HepG2 (cell line): Measurements from ENCODE around the gene LRIT2. TPM values are rescaled to one million over a fixed set of nuclear protein-coding genes. Genes with fewer than 3 reads are reported as not detected.
A peak's percentile ranks its signal among the peaks of the same experiment; 100 is the strongest.

Source experiments
- ATAC-seq: fragments of 200-7000 bp; cut with Tn5 transposase; 3 replicates; pipeline ENCODE4 v1.9.1; 2020; ENCODE audit warnings: mild to moderate bottlenecking, moderate library complexity
- BruUV-seq: library from RNA; stranded (reverse); fragments of 400-500 nt; replicated peaks from 2 replicates; lab custom pipeline; 2021; lab: Mats Ljungman, UMichigan
- CTCF ChIA-PET: fragments of 300-600 bp; formaldehyde crosslinking; extraction: SDS; loops from one replicate; lab custom pipeline; 2021; ENCODE audit warnings: low total read pairs, inconsistent platforms, low intra/inter-chr PET ratio; lab: Yijun Ruan, JAX
- POLR2A ChIA-PET: fragments of 350-600 bp; sonication (Branson Sonifier 250); formaldehyde crosslinking; loops from one replicate; lab custom pipeline; 2020; ENCODE audit warnings: antibody characterized with exemption, inconsistent platforms; lab: Yijun Ruan, JAX
- DNase-seq: peaks from one replicate; pipeline ENCODE4 v3.0.0-alpha.2; 2015; ENCODE audit warnings: low spot score
- FAIRE-seq: peaks from 3 replicates; lab custom pipeline; 2011; peaks lifted over from hg19 to GRCh38; lab: Jason Lieb, UNC
- H2AFZ ChIP-seq: one replicate; pipeline ENCODE4 v1.6.1; 2011; ENCODE audit warnings: low read length, inconsistent platforms
- H3K27ac ChIP-seq: fragments of 300-600 bp; 3 replicates; pipeline ENCODE4 v1.8.0; 2011; ENCODE audit warnings: mixed run types, mild to moderate bottlenecking, mixed read lengths, low read length, inconsistent platforms; ENCODE audit not compliant: insufficient read depth; ENCODE audit errors: extremely low read length
- H3K27me3 ChIP-seq, 2 experiments: fragments of 200-600 bp in 1 of 2; 2 replicates in 1 of 2; 3 replicates in 1 of 2; pipeline versions ENCODE4 v1.6.0 to v1.8.0; 2011; ENCODE audit warnings: low read length in 2 of 2, mild to moderate bottlenecking in 2 of 2, moderate library complexity in 2 of 2, inconsistent platforms in 1 of 2; ENCODE audit not compliant: insufficient read depth in 2 of 2, control insufficient read depth in 1 of 2
- H3K36me3 ChIP-seq, 2 experiments: fragments of 200-600 bp in 1 of 2; replicated peaks in 1 of 2; 2 replicates in 1 of 2; 3 replicates in 1 of 2; pipeline versions ENCODE4 v1.5.1 to v1.8.0; 2011; ENCODE audit warnings: low read length in 2 of 2, inconsistent platforms in 1 of 2; ENCODE audit not compliant: insufficient read depth in 2 of 2, control insufficient read depth in 1 of 2
- H3K4me1 ChIP-seq: 2 replicates; pipeline ENCODE4 v1.5.1; 2012; ENCODE audit warnings: low read length, inconsistent platforms; ENCODE audit not compliant: insufficient read depth
- H3K4me2 ChIP-seq: 2 replicates; pipeline ENCODE4 v1.6.0; 2011; ENCODE audit warnings: low read depth, low read length, inconsistent platforms
- H3K4me3 ChIP-seq, 3 experiments: fragments of 200-600 bp in 1 of 3; sonication (generic), shearing (Covaris generic) in 1 of 3; replicated peaks in 1 of 3; 2 replicates each; pipeline ENCODE4 v1.5.1; 2011 to 2016; ENCODE audit warnings: low read length in 3 of 3, inconsistent platforms in 2 of 3, low read depth in 2 of 3, mild to moderate bottlenecking in 2 of 3, control low read depth in 1 of 3, mixed read lengths in 1 of 3; ENCODE audit not compliant: insufficient read depth in 1 of 3
- H3K79me2 ChIP-seq: one replicate; pipeline ENCODE4 v1.6.1; 2011; ENCODE audit warnings: low read length, inconsistent platforms; ENCODE audit not compliant: insufficient read depth
- H3K9ac ChIP-seq: 2 replicates; pipeline ENCODE4 v1.6.0; 2011; ENCODE audit warnings: mild to moderate bottlenecking, low read depth, low read length, inconsistent platforms; ENCODE audit not compliant: insufficient read depth
- H3K9me3 ChIP-seq: 2 replicates; pipeline ENCODE4 v1.5.1; 2012; ENCODE audit warnings: mild to moderate bottlenecking, low read length
- H4K20me1 ChIP-seq: 2 replicates; pipeline ENCODE4 v1.6.0; 2011; ENCODE audit warnings: inconsistent platforms, mild to moderate bottlenecking, low read length, moderate library complexity; ENCODE audit not compliant: insufficient read depth
- AHR ChIP-seq: IDR thresholded peaks from 2 replicates; pipeline ENCODE4 v1.6.1; 2018; ENCODE audit warnings: missing genetic modification reagents, missing compliant biosample characterization
- CBX2 ChIP-seq, 2 experiments: fragments of 200-600 bp in 1 of 2; sonication (generic); formaldehyde crosslinking in 1 of 2; IDR thresholded peaks; 2 replicates each; pipeline versions ENCODE4 v1.7.0 to v1.8.1; 2018 to 2022; ENCODE audit warnings: low read depth in 2 of 2, low read length in 1 of 2, mild to moderate bottlenecking in 1 of 2, missing genetic modification reagents in 1 of 2
- ETV6 ChIP-seq: sonication (generic); formaldehyde crosslinking; conservative IDR thresholded peaks from 2 replicates; pipeline ENCODE4 v1.4.0; 2020; ENCODE audit warnings: missing genetic modification reagents
- FOXP1 ChIP-seq, 2 experiments: fragments of 450-650 bp in 1 of 2; IDR thresholded peaks; 2 replicates each; pipeline ENCODE4 v1.6.1; 2017 to 2018; ENCODE audit warnings: antibody characterized with exemption in 1 of 2
- HOXA7 ChIP-seq: sonication (generic); formaldehyde crosslinking; IDR thresholded peaks from 2 replicates; pipeline ENCODE4 v1.8.1; 2022; ENCODE audit warnings: mild to moderate bottlenecking, missing genetic modification reagents, moderate library complexity
- RFX1 ChIP-seq: fragments of 450-650 bp; IDR thresholded peaks from 2 replicates; pipeline ENCODE4 v1.6.1; 2017
- SPEN ChIP-seq: sonication (generic); formaldehyde crosslinking; IDR thresholded peaks from 2 replicates; pipeline ENCODE4 v1.5.1; 2020; ENCODE audit warnings: low read depth, mild to moderate bottlenecking, missing genetic modification reagents
- ZBTB3 ChIP-seq: sonication (generic); formaldehyde crosslinking; IDR thresholded peaks from 2 replicates; pipeline ENCODE4 v1.4.0; 2020; ENCODE audit warnings: low read depth, mild to moderate bottlenecking, moderate library complexity, missing genetic modification reagents, borderline replicate concordance
- ZNF709 ChIP-seq: sonication (generic); formaldehyde crosslinking; IDR thresholded peaks from 2 replicates; pipeline ENCODE4 v1.5.0; 2020; ENCODE audit warnings: mild to moderate bottlenecking, missing genetic modification reagents
- WGBS: methylation state at CpG from one replicate; pipeline ENCODE4 v1.1.6; 2017; ENCODE audit warnings: low lambda C conversion rate; 5-methylcytosine and 5-hydroxymethylcytosine counted together
- in situ Hi-C: cut with HindIII; loops from 2 replicates; pipeline ENCODE4 v1.10.0; 2017; ENCODE audit warnings: low pct_unique_long_range_greater_than_20kb; ENCODE audit not compliant: extremely low pct_ligation_motif_present
- intact Hi-C: fragments of 100-400 bp; cut with micrococcal nuclease; formaldehyde crosslinking; loops from one replicate; pipeline ENCODE4 v1.10.0; 2022; ENCODE audit not compliant: unreplicated experiment
- polyA plus RNA-seq, 8 experiments: library from polyadenylated mRNA; depleted of rRNA in 3 of 8; stranded (reverse) in 7 of 8; unstranded in 1 of 8; fragments of >200 nt; fragmentation: Illumina TruSeq in 4 of 8; extraction: Trizol in 4 of 8; gene quantifications; 2 replicates each; pipeline versions ENCODE4 v1.2.1 to v1.2.3, GENCODE V29; 2011 to 2016; ENCODE audit warnings: low read depth in 4 of 8, missing spikeins in 1 of 8, mixed read lengths in 1 of 8; ENCODE audit not compliant: insufficient read depth in 1 of 8
- total RNA-seq, 5 experiments: library from RNA; depleted of rRNA; stranded (reverse); fragments of >200 nt; fragmentation: Illumina TruSeq; extraction: Trizol; gene quantifications; 2 replicates each; pipeline ENCODE4 v1.2.3, GENCODE V29; 2016; ENCODE audit warnings: low read depth in 1 of 5
- TF ChIP-seq, protein P1 (sequence below): sonication (generic); formaldehyde crosslinking; IDR thresholded peaks from 2 replicates; pipeline ENCODE4 v1.5.0; 2020; ENCODE audit warnings: mild to moderate bottlenecking, missing genetic modification reagents

LRIT2 gene
- total and polyA plus RNA-seq, 2 of the 13 experiments (the other 11 are each of a cell fraction or from before 2014, with no cell fraction given), result not detected

DNA sequence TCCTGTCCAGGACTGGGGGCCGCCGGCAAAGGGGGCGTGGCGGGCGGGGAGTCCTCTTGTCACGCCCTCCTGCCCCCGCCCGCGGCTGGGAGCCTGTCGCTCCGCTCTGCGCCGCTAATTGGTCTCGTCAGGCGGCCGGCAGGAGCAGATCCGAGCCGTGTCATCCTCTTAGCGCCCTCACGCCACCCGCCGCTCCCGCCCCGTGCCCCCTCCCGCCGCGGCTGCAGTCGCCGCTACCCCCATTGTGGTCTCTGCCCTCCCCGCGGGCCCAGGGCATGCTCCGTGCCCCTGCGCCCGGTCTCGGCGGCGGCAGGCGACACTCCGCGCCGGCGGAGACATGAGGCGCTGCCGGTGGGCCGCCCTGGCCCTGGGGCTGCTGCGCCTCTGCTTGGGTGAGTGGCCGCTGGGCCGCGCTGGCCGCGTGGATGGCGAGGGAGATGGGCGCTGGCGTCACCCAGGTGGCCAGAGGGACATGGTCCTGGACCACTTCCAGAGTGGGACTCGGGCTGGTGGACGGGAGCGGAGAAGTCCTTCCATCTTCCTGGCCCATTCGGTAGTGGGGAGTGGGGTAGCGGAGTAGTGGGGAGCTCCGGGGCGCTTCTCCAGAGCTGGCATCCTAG, 30.8 kb downstream of the LRIT2 start, which contains the start of gene CDHR1:
CDHR1 (plus strand) TSS at position 114 of the 620 bp plus-strand sequence; CDS start at position 338, 224 bp downstream.
- no peak for TF ChIP-seq ETV6
- CTCF ChIA-PET, result no interaction called here
- POLR2A ChIA-PET, result no interaction called here
- BruUV-seq, result no TSS peak
- Histone ChIP-seq H3K36me3 (no peaks in the 10 kb centered on the region), H3K9ac (no peak within 1 kb of the TSS), H3K9me3 (no peaks in the 10 kb centered on the region), H2AFZ (no peak within 1 kb of the TSS), H3K4me2 (peak within 1 kb of the TSS; percentile 32; the same call in 1 of the 2 replicates), H3K27ac (no peak within 1 kb of the TSS), H3K4me3 (peak within 1 kb of the TSS in 2 of 3 experiments; percentile 20 to 28; a peak in 2 of 6 replicates), H3K79me2 (no peaks in the 10 kb centered on the region), H3K27me3 (peaks cover 9 to 63% of the 10 kb centered on the region in 2 experiments), H3K4me1 (no peaks in the 10 kb centered on the region), H4K20me1 (no peaks in the 10 kb centered on the region)
- in situ Hi-C loops, result no loop called here
- intact Hi-C loops, result no loop called here
- WGBS, result 15% methylated on average over 14 of the region's 61 CpGs
- ATAC-seq, result peak; percentile 61
- no peak for FAIRE-seq
- DNase-seq, result no peak

DNA sequence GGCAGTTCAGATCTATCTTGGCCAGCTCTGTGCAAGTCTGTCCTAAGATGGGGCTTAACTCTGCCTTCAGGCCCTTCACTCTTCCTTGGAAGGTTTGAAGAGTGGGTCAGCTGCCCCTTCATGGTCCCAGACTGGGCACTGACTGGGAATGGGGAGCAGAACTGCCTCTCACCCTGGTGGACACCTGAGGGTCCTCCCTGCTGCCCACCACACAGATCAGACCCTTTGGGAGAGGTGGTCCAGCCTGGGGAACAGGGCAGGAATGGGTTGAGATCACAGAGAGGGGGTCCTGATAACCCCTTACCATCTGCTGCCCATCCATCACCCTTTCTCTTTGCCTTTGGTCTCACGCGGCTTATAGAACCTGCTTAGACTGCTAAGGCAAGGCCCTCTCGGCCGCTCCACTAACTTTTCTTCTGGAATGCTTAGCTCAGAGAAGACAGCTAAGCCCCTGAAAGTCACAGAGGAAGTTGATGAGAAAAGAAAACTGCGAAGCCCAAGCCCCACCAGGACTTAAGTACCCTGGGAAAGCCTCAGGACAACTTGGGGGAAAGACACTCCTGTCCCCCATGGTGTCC, 31.4 kb downstream of the LRIT2 start:
- no peak for DNase-seq
- BruUV-seq, result no TSS peak
- peaks cover 10 to 63% of the 10 kb centered on the region in 2 experiments for H3K27me3 ChIP-seq

More for the DNA sequence above, 31.4 kb downstream of the LRIT2 start:
- Histone ChIP-seq H3K79me2 (no peaks in the 10 kb centered on the region), H3K4me2 (0 out of 2 replicates have a peak overlapping the region, but pooled peaks have one; percentile 23), H3K9ac (no peak overlapping the region), H3K4me1 (no peaks in the 10 kb centered on the region), H3K36me3 (no peaks in the 10 kb centered on the region), H2AFZ (no peak overlapping the region), H3K4me3 (peak overlapping the region in 1 of 3 experiments; percentile 28; a peak in 1 of 6 replicates), H4K20me1 (no peaks in the 10 kb centered on the region), H3K9me3 (no peaks in the 10 kb centered on the region), H3K27ac (no peak overlapping the region)
- intact Hi-C loops (no loop called here), in situ Hi-C loops (no loop called here)
- TF ChIP-seq ZBTB3 (CRISPR knock-in tag), result no peak
- no peak for TF ChIP-seq FOXP1 (IDR thresholded peaks at IDR 0.05)
- TF ChIP-seq FOXP1 (CRISPR knock-in tag; IDR thresholded peaks at IDR 0.05), result no peak
- no peak for TF ChIP-seq SPEN (CRISPR knock-in tag)
- no peak for TF ChIP-seq ZNF709 (CRISPR knock-in tag)
- no peak for TF ChIP-seq AHR (CRISPR knock-in tag)
- TF ChIP-seq, protein P1, sequence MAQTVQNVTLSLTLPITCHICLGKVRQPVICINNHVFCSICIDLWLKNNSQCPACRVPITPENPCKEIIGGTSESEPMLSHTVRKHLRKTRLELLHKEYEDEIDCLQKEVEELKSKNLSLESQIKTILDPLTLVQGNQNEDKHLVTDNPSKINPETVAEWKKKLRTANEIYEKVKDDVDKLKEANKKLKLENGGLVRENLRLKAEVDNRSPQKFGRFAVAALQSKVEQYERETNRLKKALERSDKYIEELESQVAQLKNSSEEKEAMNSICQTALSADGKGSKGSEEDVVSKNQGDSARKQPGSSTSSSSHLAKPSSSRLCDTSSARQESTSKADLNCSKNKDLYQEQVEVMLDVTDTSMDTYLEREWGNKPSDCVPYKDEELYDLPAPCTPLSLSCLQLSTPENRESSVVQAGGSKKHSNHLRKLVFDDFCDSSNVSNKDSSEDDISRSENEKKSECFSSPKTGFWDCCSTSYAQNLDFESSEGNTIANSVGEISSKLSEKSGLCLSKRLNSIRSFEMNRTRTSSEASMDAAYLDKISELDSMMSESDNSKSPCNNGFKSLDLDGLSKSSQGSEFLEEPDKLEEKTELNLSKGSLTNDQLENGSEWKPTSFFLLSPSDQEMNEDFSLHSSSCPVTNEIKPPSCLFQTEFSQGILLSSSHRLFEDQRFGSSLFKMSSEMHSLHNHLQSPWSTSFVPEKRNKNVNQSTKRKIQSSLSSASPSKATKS (CRISPR knock-in tag), result no peak
- no peak for TF ChIP-seq RFX1
- no peak for TF ChIP-seq HOXA7 (CRISPR knock-in tag)
- no peak for TF ChIP-seq CBX2 (IDR thresholded peaks at IDR 0.05; ENCODE audit: low read depth, low read length)
- TF ChIP-seq CBX2 (CRISPR knock-in tag; IDR thresholded peaks at IDR 0.05; ENCODE audit: low read depth), result no peak
- POLR2A ChIA-PET, result no interaction called here
- ATAC-seq, result no peak
- CTCF ChIA-PET, result no interaction called here
- FAIRE-seq, result no peak
- 50% methylated on average over 5 of the region's 5 CpGs for WGBS
